Stimulated activated naive CD4-positive, alpha-beta T cell treated with Interleukin-2 at 50 U/mL for 16 hours (primary cell): ENCODE results near the gene COL23A1.
"Not testable (repeated sequence)": the region's sequence is repeated elsewhere in the genome, so short reads cannot be mapped to it uniquely, and the experiment has no call there.

Experiments
- DNase-seq: peaks from one replicate; lab custom pipeline; 2025; lab: John Stamatoyannopoulos, UW

Gene COL23A1

DNA sequence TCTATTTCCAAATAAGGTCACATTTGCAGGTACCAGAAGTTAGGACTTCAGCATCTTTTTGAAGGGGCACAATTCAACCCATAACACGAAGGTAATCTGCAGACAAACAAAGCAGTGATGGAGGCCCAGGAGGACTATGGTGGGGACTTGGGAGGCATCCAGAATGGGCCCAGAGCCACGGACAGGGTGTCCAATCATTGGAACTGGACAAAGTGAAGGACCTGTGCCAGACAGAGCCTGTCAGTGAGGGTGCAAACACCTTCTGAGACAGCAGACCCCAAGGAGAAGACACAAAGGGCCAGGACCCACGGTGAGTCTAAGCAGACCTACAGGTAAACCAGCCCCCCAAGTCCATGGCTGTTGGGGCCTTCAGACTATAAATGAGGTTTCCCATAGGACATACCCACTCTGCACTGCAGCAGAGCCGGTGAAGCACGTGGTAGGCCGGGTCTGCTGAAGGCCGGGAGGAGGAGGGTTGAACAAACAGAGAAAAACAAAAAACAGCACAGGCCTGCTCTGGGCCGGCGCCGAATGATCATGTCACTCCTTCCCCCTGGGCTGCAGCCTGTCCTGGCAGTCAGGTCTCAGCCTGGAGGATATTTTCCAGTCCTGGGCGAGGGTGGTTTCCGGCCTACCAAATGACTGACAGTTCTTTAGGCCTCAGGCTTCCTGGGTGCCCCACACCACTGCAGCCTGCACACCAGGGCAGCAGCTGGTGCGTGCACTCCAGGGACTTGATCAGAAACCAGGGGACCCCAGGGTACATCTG is 84.4 kb downstream of the COL23A1 start:
- DNase-seq = no peak

DNA sequence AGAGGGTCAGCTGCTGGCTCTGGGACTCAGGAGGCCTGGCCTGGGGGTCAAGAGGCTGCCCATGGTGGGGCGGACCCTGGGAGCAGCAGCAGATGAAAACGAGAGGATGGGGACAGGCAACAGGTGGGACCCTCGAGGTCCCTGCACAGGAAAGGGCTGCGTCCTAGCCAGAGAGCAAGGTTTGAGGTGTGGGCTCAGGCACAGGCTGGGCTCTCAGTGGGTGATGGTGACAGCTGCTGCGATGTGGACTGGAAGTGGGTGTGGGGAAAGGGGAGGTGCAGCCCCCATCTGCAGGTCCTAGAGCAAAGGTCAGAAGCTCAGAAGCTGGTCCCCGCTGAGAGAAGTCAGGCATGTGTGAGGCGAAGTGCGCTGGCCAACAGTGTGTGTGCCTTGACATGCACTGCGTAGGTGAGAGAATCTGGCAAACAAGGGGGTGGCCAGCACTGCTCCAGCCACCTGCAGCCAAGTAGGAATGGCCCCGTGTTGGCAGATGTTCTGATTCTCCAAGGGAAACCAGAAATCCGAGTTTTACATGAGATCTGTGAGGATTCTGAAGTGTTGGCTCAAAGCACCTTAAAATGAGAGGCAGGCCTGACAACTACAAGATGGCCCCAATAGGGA is 85.7 kb downstream of the COL23A1 start:
- no peak for DNase-seq

DNA sequence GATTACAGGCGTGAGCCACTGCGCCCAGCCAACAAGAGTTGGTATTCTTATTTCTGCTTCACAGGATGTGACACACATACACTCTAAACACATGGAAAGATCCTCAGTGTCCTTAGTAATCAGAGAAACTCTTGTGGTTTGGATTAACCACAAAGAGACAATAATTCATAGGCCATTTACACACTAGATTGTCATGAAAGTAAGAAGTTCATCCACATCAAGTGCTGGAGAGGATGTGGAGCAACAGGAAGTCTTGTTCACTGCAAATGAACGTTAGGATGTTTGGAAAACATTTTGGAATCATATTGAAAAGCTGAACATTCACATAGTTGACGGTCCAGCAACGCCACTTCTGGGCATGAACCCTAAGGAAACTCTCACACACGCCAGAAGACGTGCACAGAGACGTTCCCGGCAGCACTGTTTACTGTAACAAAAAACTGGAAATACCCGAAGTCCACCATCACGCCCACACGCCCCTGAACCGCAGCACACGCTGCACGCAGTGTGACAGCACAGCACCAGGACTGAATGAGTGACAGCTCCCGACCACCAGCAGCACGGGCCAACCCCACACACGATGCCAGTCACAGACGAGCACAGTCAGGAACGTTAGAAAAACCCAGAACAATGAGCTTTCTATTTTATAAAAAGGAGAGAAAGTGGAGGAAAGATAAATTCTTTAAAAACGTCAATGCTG is 87.6 kb downstream of the COL23A1 start:
- no peak for DNase-seq

DNA sequence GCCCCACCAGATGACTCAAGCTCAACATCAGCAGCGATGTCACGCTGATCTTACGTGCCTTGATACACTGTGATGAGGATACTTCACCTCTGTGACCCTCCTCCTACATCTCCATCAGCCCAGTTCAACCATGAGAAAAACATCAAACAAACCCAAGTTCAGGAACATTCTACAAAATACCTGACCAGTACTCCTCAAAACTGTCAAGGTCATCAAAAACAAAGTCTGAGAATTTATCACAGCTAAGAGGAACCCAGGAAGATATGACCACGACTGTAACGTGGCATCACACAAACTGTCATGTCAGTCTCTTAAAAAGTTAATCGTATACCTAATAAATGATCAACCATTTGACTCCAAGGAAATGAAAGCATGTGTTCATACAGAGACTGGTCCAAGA is 90.8 kb downstream of the COL23A1 start:
- no peak for DNase-seq

DNA sequence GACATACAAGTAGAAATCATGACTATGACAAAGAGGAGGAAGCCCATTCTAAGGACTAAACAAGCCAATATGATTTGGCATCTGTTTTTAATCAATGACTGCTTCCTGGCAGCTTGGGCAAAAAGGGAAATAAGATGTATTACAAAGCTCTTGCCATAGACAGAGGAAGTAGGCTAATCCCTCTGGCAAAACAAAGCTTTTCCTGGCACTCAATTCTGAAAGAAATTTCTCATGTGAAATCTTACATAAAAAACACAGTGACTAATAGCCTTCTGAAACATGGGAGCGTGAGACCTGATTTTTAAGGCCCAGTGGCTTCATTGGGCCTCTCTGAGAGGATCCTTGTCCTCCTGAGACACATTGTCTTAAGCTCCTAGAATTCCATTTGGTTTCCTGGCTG is 93.6 kb downstream of the COL23A1 start:
- DNase-seq = no peak

DNA sequence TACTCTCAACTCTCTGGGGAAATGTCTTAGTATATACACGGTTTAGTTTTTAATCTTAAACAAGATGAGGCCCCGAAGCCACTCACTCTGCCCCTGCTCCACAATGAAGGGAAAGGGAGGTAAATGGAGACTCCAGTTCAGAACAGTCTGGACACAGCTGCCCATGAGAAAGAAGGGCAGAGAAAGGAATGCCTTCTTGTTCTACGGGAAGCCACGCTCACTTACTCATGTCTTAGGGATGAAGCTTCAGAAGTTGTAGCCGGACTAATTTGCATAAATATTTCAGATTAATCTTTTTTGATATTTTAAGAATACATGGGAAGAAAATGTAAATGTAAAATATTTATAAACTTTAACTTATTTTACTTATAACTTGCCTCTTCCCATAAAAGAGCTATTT is 94.0 kb downstream of the COL23A1 start:
- no peak for DNase-seq

DNA sequence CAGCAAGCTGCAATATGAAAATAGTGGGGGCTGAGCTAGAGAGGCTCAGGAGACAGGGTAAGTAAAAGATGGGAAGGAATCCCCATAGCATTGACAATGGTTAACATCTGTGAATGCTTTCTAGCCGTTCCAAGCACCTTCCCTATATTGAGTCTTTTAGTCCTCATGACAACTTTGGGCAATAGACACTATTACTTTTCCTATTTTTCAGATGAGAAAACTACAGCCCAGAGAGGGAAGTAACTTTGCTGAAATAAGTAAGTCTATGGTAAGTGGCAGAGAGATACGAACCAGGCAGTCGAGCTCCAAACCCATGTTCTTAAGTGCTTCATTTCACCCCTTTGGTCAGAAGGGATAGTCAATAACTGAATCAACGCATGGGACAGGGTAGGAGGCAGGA is 94.5 kb downstream of the COL23A1 start:
- no peak for DNase-seq

DNA sequence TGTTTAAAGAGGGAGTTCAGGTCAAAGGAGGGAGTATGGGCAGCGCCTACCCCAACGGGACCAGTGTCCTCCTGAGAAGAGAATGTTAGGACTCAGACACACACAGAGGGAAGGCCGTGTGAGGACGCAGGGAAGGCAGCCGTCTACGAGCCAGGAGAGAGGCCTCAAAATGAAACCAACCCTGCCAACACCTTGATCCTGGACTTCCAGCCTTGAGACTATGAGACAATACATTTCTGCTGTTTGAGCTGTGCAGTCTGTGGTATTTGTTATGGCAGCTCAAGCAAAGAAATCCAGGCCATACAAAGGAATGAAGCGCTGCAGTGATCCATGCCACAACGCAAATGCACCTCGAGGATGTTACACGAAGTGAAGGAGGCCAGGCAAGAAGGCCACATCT is 97.9 kb downstream of the COL23A1 start:
- no peak for DNase-seq

DNA sequence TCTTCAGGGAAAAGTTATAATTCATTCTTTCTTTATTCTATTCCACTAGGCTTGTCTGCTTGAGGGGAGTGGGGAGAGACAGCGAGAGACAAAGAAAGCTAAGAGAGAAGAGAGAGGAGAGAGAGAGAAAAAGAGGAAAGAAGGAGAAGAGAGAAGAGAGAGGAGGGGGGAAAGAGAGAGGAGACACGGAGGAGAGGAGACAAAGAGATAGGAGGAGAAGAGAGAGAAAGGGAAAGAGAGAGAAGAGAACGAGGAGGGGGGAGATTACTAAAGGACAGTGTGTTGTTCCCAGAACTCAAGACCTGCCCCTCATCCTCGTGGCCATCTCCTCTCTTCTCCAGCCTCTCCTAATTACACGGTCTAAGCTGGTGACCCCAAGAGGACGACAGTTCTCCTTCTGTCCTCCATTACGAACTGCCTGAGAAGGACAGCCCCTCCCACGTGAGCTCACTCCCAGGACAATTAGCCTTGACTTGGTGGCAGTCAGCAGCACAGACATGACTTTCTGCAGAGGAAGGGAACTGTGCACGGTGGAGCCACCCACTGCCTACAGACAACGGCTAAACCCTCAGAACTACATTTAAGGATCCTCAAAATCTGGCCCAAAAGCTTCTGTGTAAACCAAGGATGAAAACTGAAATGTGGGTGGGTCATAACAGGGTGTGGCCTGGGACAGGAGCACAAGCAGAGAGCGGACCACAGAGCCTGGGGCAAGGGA is 99.1 kb downstream of the COL23A1 start:
- no peak for DNase-seq

DNA sequence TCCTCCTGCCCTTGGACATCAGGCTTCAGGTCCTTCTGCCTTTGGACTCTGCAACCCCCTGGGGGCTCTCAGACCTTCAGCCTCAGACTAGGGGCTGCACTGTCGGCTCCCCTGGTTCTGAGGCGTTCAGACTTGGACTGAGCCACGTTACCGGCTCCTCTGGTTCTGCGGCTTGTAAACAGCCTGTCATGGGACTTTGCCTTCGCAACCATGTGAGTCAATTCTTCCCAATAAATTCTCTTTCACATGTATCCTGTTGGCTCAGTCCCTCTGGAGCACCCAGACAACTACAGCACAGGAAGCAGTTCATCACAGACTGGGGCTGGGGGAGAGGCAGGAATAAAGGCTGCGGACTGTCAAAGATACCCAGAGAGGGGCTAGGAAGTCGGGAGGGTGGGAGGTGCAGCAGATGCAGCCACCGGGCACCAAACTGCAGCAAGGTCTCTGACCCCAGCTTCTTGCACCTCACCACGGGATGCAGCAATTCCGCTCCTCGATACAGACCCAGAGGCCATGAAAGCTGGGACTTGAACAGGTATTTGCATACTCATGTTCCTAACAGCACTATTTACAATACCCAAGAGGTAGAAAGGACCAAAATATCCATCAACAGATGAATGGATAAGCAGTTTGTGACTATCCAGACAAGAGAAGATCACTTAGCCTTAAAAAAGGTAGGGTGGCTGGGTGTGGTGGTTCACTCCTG is 100.8 kb downstream of the COL23A1 start:
- no peak for DNase-seq

DNA sequence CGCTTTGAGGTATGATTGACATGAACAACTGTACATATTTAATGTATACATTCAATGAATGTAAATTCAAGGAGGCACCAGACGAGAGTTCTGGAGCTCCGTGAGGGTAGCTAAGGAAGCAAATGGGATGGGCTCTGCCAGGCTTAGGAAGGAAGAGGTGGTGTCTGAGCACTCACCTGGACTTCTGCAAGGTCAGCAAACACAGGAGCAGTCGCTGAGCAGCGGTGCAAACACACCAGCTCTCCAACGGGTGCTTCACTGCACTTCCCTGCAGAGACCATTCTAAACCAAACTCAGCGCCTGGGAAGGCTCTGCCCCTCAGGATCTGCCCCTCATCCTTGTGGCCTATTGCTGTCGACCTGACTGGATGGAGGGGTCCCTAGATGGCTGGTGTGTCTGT is 101.5 kb downstream of the COL23A1 start:
- no peak for DNase-seq

DNA sequence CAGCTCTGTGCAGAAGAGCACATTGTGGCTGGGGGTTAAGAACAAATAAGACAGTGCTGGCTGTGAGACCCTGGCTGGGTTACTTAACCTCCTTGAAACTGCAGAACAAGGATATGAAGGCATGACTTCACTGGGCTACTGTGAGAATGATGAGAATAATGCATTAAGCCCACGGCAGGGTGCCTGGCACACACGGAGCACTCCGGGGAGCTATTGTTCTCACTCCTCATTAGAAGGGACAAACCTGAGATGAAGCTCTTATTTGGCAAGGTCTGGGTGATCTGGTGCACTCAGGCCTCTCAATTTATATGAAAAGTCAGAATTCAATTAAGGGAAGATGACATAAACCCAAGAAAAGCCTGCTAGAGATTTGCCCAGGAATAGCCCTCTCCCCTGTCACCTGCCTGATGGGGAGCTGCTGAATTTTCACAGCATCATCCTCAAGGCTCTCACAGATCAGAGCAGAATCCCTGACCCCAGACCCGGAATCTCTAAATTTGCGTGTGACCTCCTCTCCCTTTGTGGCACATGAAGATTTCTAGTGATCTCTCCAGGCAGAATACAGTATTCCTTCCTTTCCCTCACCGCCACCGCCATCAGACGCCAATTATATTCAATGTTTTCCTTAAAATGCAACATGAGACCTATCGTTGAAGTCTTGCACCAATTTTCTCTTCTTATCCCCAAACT is 102.1 kb downstream of the COL23A1 start:
- DNase-seq = no peak

DNA sequence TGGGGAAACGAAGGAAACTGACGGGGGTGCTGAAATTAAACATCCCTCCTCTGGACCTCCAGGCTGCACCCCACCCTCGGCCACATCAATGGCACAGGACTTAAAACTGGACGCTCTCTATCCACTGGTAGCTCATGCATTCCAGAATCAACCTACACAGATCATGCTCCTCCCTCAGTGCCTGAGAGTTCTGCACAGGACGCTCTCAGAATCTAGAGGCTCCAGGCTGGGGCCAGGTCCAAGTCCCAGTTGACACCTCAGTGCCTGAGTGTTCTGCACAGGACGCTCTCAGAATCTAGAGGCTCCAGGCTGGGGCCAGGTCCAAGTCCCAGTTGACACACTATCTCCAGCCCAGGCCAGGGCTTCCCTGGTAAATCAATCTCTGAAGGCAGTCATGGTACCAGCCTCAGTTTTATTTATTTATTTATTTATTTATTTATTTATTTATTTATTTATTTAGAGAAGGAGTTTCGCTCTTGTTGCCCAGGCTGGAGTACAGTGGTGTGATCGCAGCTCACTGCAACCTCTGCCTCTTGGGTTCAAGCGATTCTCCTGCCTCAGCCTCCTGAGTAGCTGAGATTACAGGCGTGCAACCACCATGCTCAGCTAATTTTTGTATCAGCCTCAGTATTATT is 103.2 kb downstream of the COL23A1 start:
- not testable (repeated sequence) for DNase-seq

DNA sequence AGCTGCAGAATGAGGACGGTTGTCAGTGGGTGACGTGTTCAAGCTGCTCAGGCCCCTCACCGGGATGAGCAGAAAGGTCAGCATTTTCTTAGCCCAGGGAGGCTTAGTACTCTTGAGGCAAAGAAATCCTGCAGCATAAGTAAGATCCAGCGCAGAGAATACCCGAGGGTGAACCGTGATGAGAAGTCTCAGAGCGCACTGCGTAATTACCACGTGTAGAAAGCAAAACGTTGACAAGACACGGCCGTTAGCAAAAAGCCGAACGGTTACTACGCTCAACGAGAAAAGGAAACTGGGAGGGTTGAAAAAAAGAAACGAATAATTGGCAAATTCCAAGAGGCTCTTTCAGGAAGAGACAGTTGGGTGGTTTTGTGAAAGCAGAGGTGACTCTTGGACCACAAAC is 104.0 kb downstream of the COL23A1 start:
- no peak for DNase-seq

DNA sequence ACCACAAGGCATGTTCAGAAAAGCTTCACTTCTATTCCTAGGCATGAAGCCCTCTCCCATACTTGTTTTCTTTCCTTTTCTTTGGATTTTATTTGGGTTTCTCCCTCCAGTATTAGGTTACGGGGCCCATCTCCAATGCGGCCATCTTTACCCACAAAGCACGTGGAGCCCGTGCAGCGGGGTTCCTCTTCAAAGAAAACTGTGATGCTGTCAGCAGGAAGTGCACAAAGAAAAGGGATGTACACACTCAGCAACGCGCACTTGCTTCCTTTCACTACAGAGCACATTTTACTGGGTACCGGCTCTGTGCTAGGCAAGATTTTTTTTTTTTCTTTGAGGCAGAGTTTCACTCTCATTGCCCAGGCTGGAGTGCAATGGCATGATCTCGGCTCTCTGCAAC is 106.6 kb downstream of the COL23A1 start:
- peak; percentile 6 for DNase-seq

DNA sequence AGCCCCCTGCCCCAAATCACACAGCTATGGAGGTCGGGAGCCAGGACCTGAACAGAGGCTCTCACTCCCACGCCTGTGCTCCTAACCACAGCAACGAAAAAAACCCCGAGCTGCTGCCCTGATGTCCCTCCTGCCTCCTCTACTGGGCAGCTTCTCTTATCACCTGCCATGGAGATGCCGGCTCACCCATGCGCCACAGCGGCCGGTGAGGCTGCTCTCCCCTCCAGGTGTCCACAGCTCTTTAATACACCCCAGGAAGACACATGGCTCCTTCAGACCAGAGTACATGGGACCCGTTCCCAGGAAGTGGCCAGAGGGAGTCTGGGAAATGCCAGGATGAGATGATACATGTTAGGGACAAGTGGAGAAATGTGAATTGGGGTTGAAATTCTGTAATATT is 110.9 kb downstream of the COL23A1 start:
- DNase-seq = no peak

DNA sequence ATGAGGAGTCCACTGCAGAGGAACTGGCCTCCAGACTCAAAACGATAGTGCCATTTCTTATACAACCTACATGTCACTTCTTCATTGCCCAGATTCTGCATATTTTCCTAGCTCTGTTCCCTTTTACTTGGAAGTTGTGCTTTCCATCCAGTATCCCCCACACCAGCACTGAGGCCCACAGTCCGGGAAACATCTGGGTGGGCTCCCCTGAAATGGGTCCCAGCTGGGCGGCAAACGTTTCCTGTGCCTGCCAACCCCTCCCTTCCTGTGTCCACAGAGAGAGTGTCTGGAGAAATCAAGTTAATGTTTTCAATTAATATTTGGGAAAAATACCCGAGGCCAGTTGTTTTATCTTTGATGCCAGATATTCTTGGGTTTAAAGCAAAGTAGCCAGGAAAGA is 111.8 kb downstream of the COL23A1 start:
- DNase-seq = no peak

DNA sequence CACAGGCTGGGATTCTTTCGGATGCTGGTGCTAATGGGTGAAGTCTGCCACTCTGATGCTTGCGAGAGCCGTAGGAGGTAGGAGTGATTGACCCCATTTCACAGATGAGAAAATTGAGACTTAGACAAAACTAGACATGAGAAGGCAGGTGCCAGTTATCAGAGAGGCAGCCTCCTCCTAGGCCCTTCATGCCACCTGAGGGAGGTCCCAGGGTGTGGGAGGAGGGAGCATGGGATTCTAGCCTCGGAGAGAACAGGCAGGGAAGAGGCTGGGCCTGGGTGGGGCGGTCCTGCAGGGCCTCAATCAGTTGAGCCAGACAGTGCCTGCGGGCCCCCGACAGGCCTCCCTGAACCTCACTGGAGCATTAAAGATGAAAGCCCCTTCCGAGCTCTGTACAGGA is 112.4 kb downstream of the COL23A1 start:
- no peak for DNase-seq

DNA sequence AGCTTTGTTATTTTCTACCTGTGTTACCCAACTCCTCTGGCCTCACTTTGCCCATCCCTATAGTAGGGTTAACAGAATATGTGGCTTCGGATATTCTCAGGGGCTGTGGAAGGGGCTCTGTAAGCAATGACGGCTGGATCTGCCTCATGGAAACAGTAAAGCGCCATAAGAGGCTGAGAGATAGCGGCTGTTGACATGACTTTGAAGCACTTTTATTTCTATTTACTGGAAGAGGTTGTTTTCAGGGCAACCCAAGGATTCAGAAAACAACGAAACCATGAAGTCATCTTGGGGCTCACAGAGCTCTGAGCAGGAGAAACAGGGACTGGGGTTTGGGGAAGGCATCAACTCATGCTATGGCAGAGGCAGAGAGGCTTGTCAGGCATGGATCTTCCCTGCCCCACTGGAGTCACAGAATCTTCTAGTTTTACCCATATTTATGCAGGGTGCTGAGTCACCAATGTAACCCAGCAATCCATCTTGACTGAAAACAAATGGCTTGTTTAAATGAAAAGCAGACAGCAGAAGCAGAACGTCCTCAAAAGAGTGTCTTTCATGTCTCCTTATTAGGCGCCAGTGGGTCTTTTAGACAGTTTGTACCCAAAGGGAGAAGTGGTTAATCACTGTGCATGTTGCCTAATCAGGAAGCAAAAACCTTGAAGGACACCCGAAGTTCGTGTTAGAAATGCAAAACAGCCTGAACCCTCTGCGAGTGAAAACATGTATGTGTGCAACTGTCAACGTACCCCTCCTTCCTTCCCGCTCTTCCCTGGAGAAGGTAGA is 113.0 kb downstream of the COL23A1 start:
- no peak for DNase-seq

DNA sequence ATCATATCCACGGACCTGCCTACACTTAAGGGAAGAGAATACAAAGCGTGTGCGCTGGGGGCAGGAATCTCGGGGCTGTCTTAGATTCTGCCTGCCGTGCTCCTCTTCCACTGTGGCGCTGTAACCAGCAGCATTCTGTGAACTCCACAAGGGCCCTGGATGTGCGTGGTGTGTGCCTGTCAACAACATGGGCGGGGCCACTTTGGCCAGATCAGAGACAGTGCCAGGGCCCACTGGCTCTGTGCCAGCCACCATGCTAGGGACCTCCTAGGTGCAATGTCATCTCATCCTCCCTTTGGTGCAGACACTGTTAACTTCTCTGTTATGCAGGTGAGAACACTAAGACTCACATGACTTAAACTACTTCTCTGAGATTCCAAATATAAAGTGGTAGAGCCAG is 113.7 kb downstream of the COL23A1 start:
- no peak for DNase-seq
